Muscle of back (tissue), 11 donors: ENCODE results near the gene COL23A1. TPM values are rescaled to one million over a fixed set of nuclear protein-coding genes. Genes with fewer than 3 reads are reported as not detected.

ENCODE experiments used
- DNase-seq, 3 donors: peaks; one replicate each; pipeline versions ENCODE4 v3.0.0 to v3.0.0-alpha.2; 2013
- polyA plus RNA-seq, 10 donors: library from polyadenylated mRNA; unstranded; fragments of 120-200 nt; gene quantifications; one replicate each; pipeline ENCODE4 v1.2.1, GENCODE V29; 2013; ENCODE audit not compliant: insufficient read length in 10 of 10

COL23A1 gene
- polyA plus RNA-seq, 10 donors: 0.67 to 13.2 (median 4.5) TPM

DNA sequence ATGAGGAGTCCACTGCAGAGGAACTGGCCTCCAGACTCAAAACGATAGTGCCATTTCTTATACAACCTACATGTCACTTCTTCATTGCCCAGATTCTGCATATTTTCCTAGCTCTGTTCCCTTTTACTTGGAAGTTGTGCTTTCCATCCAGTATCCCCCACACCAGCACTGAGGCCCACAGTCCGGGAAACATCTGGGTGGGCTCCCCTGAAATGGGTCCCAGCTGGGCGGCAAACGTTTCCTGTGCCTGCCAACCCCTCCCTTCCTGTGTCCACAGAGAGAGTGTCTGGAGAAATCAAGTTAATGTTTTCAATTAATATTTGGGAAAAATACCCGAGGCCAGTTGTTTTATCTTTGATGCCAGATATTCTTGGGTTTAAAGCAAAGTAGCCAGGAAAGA lies 111.8 kb downstream of the COL23A1 start:
- DNase-seq: no peak

DNA sequence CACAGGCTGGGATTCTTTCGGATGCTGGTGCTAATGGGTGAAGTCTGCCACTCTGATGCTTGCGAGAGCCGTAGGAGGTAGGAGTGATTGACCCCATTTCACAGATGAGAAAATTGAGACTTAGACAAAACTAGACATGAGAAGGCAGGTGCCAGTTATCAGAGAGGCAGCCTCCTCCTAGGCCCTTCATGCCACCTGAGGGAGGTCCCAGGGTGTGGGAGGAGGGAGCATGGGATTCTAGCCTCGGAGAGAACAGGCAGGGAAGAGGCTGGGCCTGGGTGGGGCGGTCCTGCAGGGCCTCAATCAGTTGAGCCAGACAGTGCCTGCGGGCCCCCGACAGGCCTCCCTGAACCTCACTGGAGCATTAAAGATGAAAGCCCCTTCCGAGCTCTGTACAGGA lies 112.4 kb downstream of the COL23A1 start:
- DNase-seq: no peak

DNA sequence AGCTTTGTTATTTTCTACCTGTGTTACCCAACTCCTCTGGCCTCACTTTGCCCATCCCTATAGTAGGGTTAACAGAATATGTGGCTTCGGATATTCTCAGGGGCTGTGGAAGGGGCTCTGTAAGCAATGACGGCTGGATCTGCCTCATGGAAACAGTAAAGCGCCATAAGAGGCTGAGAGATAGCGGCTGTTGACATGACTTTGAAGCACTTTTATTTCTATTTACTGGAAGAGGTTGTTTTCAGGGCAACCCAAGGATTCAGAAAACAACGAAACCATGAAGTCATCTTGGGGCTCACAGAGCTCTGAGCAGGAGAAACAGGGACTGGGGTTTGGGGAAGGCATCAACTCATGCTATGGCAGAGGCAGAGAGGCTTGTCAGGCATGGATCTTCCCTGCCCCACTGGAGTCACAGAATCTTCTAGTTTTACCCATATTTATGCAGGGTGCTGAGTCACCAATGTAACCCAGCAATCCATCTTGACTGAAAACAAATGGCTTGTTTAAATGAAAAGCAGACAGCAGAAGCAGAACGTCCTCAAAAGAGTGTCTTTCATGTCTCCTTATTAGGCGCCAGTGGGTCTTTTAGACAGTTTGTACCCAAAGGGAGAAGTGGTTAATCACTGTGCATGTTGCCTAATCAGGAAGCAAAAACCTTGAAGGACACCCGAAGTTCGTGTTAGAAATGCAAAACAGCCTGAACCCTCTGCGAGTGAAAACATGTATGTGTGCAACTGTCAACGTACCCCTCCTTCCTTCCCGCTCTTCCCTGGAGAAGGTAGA lies 113.0 kb downstream of the COL23A1 start:
- DNase-seq: no peak

DNA sequence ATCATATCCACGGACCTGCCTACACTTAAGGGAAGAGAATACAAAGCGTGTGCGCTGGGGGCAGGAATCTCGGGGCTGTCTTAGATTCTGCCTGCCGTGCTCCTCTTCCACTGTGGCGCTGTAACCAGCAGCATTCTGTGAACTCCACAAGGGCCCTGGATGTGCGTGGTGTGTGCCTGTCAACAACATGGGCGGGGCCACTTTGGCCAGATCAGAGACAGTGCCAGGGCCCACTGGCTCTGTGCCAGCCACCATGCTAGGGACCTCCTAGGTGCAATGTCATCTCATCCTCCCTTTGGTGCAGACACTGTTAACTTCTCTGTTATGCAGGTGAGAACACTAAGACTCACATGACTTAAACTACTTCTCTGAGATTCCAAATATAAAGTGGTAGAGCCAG lies 113.7 kb downstream of the COL23A1 start:
- no peak for DNase-seq

DNA sequence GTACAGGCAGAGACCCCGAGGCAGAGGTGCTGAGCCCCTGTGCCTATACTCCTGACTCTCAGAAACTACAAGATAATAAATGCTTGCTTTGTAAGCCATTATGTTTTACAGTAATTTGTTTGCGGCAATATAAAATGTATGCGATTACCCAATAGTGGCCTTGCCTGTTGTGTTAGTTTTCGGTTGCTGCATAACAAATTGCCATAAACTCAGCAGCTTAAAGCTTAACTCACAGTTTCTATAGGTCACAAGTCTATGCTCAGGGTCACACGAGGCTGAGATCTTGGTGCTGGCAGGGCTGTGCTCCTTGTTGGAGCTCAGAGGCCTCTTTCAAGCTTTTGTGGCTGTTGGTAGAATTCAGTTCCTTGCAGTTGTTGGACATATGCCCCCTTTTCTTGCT lies 114.8 kb downstream of the COL23A1 start:
- DNase-seq: no peak

DNA sequence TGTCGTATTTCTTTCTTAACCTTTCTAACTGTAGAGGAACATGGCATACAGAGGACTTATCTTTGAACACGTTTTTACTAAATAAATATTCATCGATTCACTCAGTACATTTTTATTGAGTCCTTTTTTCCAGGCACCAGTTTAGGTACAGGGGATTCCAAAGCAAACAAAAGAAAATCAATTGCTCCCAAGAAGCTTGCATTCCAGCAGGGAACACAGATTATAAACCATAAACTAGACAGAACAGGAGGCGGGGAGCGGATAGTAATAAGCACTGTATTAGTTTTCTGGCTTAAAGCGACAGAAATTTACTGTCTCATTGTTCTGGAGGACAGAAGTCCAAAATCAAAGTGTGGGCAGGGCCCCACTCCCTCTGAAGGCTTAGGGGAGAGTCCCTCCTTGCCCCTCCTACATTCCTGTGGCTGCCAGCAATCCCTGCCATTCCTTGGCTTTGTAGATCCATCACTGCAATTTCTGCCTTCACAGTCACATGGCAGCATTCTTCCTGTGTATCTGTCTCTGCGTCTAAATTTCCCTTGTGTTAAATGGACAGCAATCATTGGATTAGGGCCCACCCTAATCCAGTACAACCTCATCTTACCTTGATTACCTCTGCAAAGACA lies 115.5 kb downstream of the COL23A1 start:
- DNase-seq: no peak

DNA sequence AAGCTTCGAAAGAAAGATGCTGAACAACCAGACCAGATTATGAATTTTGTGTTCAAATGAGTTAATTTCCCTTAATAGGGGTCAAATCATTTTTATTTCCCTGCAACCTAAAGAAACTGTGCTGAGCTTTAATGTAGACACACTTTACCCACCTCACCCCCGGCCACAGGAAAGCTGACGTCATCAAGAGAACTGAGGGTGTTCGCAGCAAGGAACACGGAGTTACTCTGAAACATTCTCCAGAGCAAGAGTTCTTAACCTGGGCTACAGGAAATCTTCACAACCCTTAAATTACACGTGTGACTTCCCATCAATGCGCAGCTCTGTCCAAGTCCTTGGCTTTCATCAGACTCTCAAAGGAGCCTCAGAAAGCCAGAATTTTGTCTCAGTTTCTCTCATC lies 116.3 kb downstream of the COL23A1 start:
- DNase-seq: no peak

DNA sequence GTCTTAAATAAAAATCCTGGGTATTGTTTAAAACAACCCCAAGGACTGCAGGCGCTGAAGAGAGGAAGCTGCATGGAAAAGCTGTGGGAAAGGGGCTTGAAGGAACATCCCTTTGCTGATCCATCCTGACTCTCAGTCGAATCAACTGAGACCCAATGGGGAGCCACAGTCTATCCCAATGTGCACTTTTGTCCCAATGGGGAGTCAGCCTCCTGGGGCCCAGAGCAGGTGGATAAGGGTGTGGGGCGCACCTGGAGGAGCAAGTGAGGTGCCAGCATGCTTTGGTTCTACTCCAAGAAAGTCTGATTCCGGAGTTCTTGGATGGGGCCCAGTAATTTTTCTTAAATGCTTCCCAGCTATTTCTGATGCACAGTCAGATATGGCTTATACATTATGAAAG lies 118.1 kb downstream of the COL23A1 start:
- DNase-seq: no peak

DNA sequence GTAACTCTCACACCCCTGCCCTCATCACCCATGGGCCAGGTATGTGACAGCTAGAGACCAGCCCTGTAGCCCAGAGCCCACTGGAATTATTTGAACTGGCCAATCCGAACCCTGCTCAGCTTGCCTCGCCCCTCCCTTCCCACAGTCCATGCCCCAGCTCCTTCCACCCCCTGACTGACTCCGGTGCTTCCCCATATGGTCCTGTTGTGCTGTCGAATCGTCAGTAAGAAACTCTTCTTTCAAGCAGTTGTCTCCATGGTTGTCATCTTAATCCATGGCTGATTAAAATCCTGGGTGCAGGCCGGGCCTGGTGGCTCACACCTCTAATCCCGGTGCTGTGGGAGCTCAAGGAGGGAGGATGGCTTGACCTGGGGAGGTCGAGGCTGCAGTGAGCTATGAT lies 118.5 kb downstream of the COL23A1 start:
- no peak for DNase-seq

DNA sequence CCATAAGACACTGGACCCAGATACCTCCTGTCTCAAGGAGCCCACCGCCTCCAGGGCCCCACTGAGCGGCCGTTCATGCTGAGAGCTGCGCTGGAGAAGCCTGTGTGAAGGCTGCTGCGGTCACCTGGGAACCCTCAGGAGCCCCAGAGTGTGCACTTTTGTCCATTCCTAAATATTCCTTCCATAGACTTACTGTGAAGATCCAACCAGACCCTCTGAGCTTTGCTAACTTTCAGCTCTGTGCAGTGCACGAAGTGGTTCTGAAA lies 119.5 kb downstream of the COL23A1 start:
- no peak for DNase-seq

DNA sequence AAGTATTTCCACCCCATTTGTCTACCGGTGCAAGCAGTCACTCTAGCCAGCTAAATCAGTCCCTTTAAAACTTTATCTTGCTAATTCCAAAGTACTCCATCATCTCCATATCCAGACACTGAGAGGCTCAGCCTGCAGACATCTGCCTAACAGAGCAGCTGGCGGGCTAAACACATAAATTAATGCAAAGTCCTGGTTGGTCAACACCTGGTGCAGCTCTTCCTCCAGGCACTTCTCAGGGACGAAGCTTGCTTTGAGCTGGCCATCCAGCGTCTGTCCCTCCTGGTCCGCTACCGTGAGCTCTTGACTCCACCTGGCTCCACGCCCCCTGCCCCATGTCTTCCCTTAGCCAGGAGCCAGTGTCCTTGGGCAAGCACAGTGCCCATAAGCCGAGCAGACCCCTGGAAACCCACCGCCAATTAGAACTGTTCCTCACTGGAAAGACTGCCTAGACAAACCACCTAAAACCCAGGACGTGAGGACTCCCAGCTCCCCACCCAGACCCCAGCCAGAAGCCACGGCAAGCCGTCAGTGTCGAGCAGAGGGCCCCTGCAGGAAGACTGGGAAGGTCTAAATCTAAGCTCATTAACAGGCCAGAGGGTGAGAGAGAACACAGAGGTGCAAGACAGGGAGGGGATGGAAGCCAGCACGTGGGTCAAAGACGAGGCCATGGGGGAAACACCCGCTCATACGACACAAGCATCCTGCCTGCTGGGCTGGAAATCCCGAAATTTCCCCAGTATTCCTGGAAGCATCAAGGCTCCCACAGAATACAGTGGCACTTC lies 120.0 kb downstream of the COL23A1 start:
- DNase-seq: no peak

DNA sequence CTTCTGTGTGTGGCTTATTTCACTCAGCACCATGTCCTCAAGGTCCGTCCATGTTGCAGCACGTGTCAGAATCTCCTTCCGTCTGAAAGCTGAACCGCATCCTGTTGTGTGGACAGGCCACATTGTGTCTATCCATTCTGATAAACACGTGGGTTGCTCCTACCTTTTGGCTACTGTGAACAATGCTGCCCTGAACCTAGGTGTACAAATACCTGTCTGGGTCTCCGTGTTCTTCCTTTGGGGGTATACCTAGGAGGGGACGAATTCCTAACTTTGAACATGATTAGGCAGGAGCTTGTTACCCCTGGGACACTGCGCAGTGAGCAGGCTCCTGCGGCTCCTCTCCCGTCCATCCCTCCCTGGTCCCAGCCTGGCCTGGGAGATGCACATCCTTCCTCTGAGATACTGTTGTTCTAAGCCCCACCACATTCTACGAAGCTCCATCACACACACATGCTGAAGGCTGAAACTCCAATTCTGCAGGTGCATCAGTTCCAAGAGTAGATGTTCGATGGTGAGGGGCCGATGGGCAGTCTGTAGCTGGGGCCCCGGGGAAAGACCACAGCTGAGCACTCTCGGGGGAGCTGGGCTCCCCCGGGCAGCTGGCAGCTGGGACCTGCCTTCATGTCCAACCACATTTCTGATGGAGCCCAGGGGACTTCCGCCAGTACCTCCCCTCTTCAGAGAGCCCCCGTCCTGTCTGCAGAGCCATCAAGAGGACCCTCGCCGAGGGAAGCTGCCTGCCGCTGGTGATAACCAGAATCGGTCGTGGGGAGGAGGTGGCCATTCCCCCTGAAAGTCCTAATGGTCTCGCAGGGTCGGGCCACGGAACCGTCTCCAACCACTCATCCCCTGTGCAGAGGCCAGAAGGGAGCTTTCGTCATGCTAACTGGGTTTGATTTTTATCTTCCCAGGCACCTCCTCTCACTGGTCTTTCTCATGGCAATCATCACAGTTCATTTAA lies 120.9 kb downstream of the COL23A1 start:
- DNase-seq: no peak

DNA sequence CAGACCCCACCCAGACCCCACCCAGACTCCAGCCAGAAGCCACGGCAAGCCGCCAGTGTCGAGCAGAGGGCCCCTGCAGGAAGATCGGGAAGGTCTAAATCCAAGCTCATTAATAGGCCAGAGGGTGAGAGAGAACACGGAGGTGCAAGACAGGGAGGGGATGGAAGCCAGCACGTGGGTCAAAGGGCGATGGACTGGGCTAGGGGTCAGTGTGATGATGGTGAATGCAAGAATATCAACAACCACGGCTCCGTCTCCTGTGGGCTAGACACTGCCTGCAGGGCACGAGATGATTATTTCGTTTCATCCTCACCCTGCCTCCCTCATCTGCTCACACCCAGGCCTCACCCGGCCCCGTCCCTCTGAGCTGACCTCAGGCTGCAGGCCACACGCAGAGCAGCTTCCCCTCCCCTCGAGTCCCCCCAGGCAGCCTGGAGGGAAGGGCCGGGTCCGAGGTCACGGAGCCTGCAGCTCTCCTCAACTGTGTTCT lies 122.0 kb downstream of the COL23A1 start:
- DNase-seq: no peak

DNA sequence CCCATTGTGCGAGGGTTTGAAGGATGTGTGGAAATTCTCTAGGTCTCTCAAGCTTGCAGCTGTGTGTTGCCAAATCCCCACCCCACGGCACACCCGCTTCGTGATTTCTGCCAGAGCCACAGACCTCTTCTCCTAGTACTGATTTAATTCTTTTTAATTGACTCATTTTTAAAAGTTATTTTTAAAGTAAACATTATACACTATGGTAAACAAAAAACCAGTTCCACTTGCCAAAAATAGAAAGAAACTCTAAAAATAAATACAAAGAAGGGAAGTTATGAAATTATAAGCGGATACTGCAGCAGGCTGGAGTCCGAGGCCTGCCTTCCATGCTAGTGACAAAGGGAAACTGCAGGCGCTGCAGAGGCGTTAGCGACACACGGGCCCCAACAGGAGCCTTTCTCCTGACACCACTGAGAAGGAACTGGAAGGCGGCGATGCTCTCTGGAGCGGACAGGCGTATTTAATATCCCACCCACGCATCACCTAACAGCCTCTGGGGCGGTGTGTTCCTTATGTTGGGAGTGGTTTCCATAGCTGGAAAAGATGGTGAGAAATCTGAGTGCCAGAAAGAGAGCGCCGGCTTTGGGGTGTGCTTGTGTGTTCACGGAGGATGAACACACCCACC lies 122.5 kb downstream of the COL23A1 start:
- DNase-seq: peak in 2 of 3 donors; percentile 56 to 84

DNA sequence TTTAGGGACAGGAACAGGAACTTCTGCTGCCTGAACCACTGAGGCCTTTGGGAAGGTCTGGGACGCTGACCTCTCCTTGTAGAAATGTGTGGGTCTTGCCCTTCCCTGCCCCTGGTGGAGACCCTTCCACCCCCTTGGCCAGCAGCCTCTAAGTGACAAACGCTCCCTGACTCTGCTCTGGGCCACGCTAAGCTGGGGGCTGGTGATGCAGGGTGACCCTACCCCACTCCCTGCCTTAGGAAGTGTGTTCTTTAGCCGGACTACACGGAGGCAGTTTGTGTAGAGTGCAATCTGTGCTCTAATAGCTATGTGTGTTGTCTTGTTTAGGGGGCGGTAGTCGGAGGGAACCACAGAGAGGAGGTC lies 123.0 kb downstream of the COL23A1 start:
- DNase-seq: no peak

DNA sequence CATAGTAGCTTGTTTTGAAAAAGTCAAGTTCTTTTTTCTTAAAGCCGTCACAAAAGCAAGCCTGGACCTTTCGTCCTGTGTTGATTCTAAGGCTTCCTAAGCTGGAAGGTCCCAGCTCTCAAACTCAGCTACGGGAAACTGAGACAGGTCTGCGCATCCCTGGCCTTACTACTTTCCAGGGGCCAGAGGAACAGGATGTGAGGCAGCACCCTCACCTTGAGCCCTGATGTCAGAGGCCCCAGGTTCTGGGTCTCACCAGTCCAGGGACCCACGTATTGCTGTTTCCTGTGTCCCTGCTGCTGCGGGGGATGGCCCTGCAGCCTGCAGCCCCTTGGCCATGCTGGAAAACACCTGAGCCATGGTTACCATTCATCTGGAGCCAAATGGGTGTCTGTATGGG lies 123.9 kb downstream of the COL23A1 start:
- DNase-seq: no peak

DNA sequence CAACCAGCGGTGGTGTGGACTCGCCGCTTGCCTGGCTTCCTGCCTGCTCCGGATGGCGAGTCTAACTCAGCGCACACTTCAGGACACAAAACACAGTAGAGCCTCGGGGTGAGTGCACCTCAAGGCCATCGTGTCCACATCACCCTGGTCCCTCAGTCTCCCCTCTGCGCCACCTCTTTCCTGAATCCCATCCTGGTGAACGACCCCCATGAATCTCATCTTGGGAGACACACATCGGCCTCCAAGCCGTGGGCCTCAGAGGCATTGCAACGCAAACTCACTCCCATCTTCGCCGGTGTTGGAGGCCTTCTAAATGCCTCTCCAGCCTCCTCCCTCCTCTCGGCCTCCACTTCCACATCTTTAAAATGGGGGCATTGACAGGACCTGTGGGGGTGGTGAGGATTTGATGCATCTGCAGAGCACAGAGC lies 124.3 kb downstream of the COL23A1 start:
- no peak for DNase-seq

DNA sequence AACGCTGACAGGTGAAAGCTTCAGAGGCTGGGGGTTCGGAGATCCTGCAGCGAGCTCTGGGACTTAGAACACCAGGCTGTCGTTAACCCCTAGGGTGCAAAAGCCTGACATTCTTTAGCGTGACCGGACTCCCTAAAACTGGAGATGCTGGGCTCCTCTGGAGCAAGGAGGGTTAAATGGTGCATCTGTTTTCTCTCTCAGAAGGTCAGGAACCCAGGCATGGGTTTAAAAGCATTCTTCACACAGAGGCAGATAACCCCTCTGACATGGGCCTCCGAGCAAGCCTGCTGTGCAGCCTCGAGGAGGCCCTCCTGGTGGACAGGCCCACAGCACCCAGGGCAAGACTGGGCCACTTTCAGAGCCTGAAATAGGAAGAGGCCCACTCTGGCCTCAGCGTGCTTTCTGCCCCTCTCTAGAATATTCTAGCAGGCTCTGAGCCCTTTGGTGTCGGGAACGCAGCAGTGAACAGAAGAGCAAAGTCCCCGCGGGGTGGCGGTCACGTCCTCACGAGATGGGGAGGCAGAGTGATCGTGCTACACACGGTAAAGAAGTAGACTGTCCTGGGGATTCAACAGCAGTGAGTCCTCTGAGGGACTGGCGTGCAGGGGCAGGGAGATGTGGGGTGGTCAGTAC lies 124.8 kb downstream of the COL23A1 start:
- DNase-seq: no peak

DNA sequence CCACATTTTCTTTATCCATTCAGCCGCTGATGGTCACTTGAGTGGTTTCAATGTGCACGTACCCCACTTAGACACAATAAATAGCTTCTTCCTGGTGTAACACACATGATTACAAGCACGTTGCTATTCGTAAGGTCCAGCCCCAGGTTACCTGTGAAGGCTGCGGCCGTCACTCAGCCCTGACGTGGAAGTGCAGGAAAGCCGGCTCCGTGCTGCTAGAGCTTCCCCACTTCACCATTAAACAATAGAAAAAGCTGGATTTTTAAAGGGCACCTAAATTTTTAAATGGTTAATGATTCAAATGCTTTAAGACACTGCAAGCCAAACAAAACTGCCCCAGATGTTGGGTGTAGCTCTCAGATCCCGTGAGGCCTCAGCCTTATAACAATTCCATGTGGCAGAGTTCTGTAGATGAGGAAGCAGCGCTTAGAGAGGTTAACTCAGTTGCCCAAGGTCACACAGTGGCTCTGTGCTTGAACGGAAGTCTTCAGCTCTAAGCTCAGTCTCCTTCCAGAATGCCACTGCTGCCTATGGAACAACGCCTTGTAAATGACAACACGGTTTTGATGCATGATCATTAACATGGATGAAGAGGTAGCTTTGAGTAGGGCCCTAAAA lies 125.7 kb downstream of the COL23A1 start:
- no peak for DNase-seq
